Measurements from ENCODE around the gene LDLRAP1. TPM values are rescaled to one million over a fixed set of nuclear protein-coding genes. Genes with fewer than 3 reads are reported as not detected.

The LDLRAP1 gene
- total and polyA plus RNA-seq, 9 of the 15 experiments (the other 6 are each of a cell fraction or from before 2014, with no cell fraction given) = 0.56 to 29.6 (median 16.2) TPM

DNA sequence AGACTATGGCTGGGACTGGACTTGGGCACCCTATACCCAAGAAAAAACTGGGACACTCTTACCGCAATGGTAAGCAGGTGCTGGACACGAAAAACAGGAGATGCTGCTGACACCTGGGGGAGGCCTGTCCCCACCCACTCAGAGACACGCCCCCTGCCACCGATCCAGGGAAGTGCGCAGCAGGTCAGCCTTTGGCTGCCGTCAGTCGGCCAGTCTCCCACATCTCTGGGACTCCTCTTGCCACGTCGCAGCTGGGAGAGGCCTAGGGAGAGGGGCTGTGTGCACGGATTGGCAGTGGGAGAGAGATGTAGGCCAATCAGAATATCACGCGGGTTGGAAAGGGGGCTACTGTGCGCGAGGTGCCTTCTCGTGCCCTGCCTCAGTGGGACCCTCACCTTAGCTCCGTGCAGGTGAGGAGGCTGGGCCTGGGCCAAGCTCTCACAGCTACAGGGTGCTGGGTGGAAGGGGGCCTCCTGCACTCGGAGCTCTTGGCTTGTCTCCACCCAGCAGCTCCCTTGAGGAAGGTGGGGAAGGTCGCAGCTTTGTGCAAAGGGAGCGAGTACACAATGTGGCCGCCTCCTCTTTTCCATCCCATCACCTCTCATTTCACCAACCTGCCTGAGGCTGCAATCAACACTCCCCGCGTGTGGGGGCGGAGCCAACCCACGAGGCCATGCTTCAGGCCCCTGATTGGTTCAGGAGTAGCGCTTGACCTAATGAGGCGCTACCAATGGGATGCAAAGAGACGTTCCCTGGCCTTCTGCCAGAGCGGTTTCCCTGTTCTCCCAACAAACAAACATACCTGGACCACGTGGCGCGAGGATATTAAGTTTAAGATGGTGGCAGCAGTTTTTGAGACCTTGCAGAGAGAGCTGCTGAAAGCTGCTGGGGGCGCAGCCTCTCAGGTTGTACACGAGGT, 25.7 kb upstream of the LDLRAP1 start (continued):
- TF ChIP-seq NR2C2 (CRISPR knock-in tag; IDR thresholded peaks at IDR 0.05) (peak; percentile 78; the same call in 1 of the 2 replicates), NR2C2 (tag; IDR thresholded peaks at IDR 0.05) (peak; percentile 49; the same call in 1 of the 2 replicates), CTBP1 (IDR thresholded peaks at IDR 0.05; ENCODE audit: borderline replicate concordance) (0 out of 2 replicates have a peak, but pooled peaks have one; percentile 27), EGR1 (conservative IDR thresholded peaks at IDR 0.05) (peak; percentile 42; the same call in 1 of the 2 replicates), LARP7 (IDR thresholded peaks at IDR 0.05) (no peak), ZNF766 (CRISPR knock-in tag; conservative IDR thresholded peaks at IDR 0.05) (no peak), NR2C1 (IDR thresholded peaks at IDR 0.05) (peak; percentile 89), NR2C1 (tag; IDR thresholded peaks at IDR 0.05) (peak; percentile 70), L3MBTL2 (IDR thresholded peaks at IDR 0.05) (peak; percentile 42; the same call in 1 of the 2 replicates), YBX1 (IDR thresholded peaks at IDR 0.05) (no peak), TSC22D4 (tag; IDR thresholded peaks at IDR 0.05) (no peak), CHCHD3 (CRISPR knock-in tag; IDR thresholded peaks at IDR 0.05) (no peak), SNIP1 (IDR thresholded peaks at IDR 0.05; ENCODE audit: low read depth) (no peak), MYC (IDR thresholded peaks at IDR 0.05; ENCODE audit: low read depth, low read length) (peak; percentile 45; the same call in 1 of the 2 replicates), MYC (CRISPR knock-in tag; IDR thresholded peaks at IDR 0.05; ENCODE audit: borderline replicate concordance, low read depth) (no peak), NRF1 (conservative IDR thresholded peaks at IDR 0.05 in 1 of 2, IDR thresholded peaks at IDR 0.05 in 1 of 2) (peak; percentile 44 to 62), NFIC (IDR thresholded peaks at IDR 0.05) (peak; percentile 91)
- TF ChIP-seq, protein P1, sequence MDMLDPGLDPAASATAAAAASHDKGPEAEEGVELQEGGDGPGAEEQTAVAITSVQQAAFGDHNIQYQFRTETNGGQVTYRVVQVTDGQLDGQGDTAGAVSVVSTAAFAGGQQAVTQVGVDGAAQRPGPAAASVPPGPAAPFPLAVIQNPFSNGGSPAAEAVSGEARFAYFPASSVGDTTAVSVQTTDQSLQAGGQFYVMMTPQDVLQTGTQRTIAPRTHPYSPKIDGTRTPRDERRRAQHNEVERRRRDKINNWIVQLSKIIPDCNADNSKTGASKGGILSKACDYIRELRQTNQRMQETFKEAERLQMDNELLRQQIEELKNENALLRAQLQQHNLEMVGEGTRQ (CRISPR knock-in tag; IDR thresholded peaks at IDR 0.05) = peak; percentile 65
- TF ChIP-seq, protein P2, sequence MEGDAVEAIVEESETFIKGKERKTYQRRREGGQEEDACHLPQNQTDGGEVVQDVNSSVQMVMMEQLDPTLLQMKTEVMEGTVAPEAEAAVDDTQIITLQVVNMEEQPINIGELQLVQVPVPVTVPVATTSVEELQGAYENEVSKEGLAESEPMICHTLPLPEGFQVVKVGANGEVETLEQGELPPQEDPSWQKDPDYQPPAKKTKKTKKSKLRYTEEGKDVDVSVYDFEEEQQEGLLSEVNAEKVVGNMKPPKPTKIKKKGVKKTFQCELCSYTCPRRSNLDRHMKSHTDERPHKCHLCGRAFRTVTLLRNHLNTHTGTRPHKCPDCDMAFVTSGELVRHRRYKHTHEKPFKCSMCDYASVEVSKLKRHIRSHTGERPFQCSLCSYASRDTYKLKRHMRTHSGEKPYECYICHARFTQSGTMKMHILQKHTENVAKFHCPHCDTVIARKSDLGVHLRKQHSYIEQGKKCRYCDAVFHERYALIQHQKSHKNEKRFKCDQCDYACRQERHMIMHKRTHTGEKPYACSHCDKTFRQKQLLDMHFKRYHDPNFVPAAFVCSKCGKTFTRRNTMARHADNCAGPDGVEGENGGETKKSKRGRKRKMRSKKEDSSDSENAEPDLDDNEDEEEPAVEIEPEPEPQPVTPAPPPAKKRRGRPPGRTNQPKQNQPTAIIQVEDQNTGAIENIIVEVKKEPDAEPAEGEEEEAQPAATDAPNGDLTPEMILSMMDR (IDR thresholded peaks at IDR 0.05 in 2 of 3, conservative IDR thresholded peaks at IDR 0.05 in 1 of 3; ENCODE audit: insufficient read depth in 2 of 3, low read depth in 1 of 3, low read length in 3 of 3) = peak; percentile 29 to 51 (median 42); a peak in 3 of 6 replicates
- TF ChIP-seq, protein P3, sequence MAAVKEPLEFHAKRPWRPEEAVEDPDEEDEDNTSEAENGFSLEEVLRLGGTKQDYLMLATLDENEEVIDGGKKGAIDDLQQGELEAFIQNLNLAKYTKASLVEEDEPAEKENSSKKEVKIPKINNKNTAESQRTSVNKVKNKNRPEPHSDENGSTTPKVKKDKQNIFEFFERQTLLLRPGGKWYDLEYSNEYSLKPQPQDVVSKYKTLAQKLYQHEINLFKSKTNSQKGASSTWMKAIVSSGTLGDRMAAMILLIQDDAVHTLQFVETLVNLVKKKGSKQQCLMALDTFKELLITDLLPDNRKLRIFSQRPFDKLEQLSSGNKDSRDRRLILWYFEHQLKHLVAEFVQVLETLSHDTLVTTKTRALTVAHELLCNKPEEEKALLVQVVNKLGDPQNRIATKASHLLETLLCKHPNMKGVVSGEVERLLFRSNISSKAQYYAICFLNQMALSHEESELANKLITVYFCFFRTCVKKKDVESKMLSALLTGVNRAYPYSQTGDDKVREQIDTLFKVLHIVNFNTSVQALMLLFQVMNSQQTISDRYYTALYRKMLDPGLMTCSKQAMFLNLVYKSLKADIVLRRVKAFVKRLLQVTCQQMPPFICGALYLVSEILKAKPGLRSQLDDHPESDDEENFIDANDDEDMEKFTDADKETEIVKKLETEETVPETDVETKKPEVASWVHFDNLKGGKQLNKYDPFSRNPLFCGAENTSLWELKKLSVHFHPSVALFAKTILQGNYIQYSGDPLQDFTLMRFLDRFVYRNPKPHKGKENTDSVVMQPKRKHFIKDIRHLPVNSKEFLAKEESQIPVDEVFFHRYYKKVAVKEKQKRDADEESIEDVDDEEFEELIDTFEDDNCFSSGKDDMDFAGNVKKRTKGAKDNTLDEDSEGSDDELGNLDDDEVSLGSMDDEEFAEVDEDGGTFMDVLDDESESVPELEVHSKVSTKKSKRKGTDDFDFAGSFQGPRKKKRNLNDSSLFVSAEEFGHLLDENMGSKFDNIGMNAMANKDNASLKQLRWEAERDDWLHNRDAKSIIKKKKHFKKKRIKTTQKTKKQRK (IDR thresholded peaks at IDR 0.05; ENCODE audit: borderline replicate concordance, low read depth, low read length) = no peak
- TF ChIP-seq, protein P4, sequence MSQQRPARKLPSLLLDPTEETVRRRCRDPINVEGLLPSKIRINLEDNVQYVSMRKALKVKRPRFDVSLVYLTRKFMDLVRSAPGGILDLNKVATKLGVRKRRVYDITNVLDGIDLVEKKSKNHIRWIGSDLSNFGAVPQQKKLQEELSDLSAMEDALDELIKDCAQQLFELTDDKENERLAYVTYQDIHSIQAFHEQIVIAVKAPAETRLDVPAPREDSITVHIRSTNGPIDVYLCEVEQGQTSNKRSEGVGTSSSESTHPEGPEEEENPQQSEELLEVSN (IDR thresholded peaks at IDR 0.05; ENCODE audit: borderline replicate concordance in 1 of 2, extremely low read depth in 1 of 2, insufficient read depth in 1 of 2, insufficient read length in 1 of 2, low read depth in 1 of 2, low read length in 1 of 2, poor library complexity in 1 of 2, severe bottlenecking in 1 of 2) = peak; percentile 11 to 14

Measured in K562 (cell line).